ENCODE data around the gene QRSL1. TPM values are rescaled to one million over a fixed set of nuclear protein-coding genes. Genes with fewer than 3 reads are reported as not detected.
"Not testable (repeated sequence)": the region's sequence is repeated elsewhere in the genome, so short reads cannot be mapped to it uniquely, and the experiment has no call there.

QRSL1 gene, protein sequence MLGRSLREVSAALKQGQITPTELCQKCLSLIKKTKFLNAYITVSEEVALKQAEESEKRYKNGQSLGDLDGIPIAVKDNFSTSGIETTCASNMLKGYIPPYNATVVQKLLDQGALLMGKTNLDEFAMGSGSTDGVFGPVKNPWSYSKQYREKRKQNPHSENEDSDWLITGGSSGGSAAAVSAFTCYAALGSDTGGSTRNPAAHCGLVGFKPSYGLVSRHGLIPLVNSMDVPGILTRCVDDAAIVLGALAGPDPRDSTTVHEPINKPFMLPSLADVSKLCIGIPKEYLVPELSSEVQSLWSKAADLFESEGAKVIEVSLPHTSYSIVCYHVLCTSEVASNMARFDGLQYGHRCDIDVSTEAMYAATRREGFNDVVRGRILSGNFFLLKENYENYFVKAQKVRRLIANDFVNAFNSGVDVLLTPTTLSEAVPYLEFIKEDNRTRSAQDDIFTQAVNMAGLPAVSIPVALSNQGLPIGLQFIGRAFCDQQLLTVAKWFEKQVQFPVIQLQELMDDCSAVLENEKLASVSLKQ
- total RNA-seq: 10 to 100 TPM in 3 of 4 donors, 1 to 10 TPM in 1; 2.4 to 17.3 (median 12.6) TPM

DNA sequence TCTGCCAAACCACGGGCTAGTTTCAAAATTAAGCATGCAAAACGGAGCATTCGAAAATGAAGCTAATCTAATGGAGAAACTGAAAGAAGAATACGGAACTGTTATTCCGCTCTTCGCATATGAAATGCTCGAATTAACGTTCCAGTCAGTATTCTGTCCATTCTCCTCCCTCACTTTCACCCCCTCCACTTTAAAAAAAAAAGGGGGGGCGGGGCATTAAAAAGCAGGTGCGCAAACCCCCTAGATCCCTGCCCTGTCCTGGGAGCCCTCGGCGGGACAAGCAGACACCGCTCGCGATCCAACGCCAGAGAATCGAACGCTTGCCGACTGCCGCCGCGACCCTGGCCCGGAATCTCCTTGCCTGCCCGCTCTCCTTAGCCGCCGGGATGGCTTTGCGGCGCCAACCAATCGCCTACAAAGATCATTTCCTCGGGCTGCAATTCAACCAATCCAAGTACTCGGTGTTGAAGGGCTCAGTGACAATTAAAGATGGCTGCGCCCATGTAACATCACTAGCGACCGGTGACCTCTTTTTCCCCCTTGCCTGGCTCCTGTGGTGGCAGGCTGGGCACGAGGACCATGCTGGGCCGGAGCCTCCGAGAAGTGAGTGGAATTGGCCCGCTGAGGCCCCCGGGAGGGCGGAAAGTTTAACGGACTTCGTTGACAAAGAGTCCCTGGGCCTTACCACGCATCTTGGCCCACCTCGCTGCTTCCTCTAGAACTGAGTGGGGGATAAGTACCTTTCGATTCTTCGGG, at the start of gene QRSL1, which contains the start of gene RTN4IP1:
Gene QRSL1, plus strand, starts transcription at position 476 of the 756 bp plus-strand sequence. Its CDS starts 104 bp downstream, at position 580.
Gene RTN4IP1, minus strand, starts transcription at position 396 of the 756 bp plus-strand sequence. CDS start 477 bp downstream, outside the sequence.
- H3K36me3 ChIP-seq: no peaks in the 10 kb centered on the region
- H3K27ac ChIP-seq: peak within 1 kb of the TSS; percentile 76 to 87 (median 81)
- in situ Hi-C loops (cut with MboI; ENCODE audit: low pct_ligation_motif_present in 1 of 4, low pct_unique_long_range_greater_than_20kb in 1 of 4, low sequenced_read_pairs in 3 of 4): no loop called here
- H3K9me3 ChIP-seq: no peaks in the 10 kb centered on the region
- peaks cover 8 to 21% (median 14%) of the 10 kb centered on the region in 4 donors for H3K4me1 ChIP-seq
- peak within 1 kb of the TSS; percentile 41 to 74 (median 56) for H3K4me3 ChIP-seq
- DNase-seq: peak; percentile 89
- intact Hi-C loops (cut with DNase I; ENCODE audit: low total_unique reads): no loop called here
- WGBS, 2 donors (ENCODE audit: low coverage in 1 of 2): 1 to 3% methylated on average over 10 to 46 of the region's 46 CpGs
- H3K27me3 ChIP-seq: no peaks in the 10 kb centered on the region
- peak; percentile 66 to 84 (median 72) for TF ChIP-seq POLR2AphosphoS5 (IDR thresholded peaks at IDR 0.05)
- no peak for TF ChIP-seq EP300 (IDR thresholded peaks at IDR 0.05; ENCODE audit: low read depth)
- TF ChIP-seq POLR2A (IDR thresholded peaks at IDR 0.05): peak; percentile 70
- TF ChIP-seq, protein P1, sequence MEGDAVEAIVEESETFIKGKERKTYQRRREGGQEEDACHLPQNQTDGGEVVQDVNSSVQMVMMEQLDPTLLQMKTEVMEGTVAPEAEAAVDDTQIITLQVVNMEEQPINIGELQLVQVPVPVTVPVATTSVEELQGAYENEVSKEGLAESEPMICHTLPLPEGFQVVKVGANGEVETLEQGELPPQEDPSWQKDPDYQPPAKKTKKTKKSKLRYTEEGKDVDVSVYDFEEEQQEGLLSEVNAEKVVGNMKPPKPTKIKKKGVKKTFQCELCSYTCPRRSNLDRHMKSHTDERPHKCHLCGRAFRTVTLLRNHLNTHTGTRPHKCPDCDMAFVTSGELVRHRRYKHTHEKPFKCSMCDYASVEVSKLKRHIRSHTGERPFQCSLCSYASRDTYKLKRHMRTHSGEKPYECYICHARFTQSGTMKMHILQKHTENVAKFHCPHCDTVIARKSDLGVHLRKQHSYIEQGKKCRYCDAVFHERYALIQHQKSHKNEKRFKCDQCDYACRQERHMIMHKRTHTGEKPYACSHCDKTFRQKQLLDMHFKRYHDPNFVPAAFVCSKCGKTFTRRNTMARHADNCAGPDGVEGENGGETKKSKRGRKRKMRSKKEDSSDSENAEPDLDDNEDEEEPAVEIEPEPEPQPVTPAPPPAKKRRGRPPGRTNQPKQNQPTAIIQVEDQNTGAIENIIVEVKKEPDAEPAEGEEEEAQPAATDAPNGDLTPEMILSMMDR (IDR thresholded peaks at IDR 0.05): no peak

DNA sequence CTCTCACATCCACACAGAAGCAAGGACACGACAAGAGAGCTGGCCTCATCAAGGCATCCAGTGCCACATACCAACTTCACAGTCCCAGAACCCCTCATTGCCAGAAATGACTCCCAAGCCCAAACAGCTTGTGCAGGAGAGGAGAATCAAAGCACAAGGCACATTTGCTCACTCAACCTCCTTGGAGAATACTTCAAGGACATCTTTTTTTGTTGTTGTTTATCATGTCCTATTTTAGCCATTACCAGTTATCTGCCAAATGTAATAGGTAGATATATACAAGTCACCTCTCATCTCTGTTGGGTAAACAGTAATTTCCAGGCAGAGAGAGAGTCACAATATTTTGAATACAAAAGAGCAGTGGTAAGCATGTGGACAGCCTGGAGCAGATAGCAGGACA, 47.9 kb upstream of the QRSL1 start:
- no peaks in the 10 kb centered on the region for H3K36me3 ChIP-seq
- H3K27ac ChIP-seq: no peak overlapping the region
- H3K9me3 ChIP-seq: no peaks in the 10 kb centered on the region
- in situ Hi-C loops (cut with MboI; ENCODE audit: low pct_ligation_motif_present in 1 of 4, low pct_unique_long_range_greater_than_20kb in 1 of 4, low sequenced_read_pairs in 3 of 4) (no loop called here), intact Hi-C loops (cut with DNase I; ENCODE audit: low total_unique reads) (no loop called here)
- no peak for DNase-seq
- H3K4me1 ChIP-seq: no peaks in the 10 kb centered on the region
- no peaks in the 10 kb centered on the region for H3K27me3 ChIP-seq
- TF ChIP-seq EP300 (IDR thresholded peaks at IDR 0.05; ENCODE audit: low read depth): no peak
- TF ChIP-seq POLR2AphosphoS5 (IDR thresholded peaks at IDR 0.05): no peak
- TF ChIP-seq, protein P1 (IDR thresholded peaks at IDR 0.05): no peak
- TF ChIP-seq POLR2A (IDR thresholded peaks at IDR 0.05): no peak
- H3K4me3 ChIP-seq: no peak overlapping the region
- 92 to 100% methylated on average over 1 of the region's 1 CpG for WGBS, 2 donors (ENCODE audit: low coverage in 1 of 2)

DNA sequence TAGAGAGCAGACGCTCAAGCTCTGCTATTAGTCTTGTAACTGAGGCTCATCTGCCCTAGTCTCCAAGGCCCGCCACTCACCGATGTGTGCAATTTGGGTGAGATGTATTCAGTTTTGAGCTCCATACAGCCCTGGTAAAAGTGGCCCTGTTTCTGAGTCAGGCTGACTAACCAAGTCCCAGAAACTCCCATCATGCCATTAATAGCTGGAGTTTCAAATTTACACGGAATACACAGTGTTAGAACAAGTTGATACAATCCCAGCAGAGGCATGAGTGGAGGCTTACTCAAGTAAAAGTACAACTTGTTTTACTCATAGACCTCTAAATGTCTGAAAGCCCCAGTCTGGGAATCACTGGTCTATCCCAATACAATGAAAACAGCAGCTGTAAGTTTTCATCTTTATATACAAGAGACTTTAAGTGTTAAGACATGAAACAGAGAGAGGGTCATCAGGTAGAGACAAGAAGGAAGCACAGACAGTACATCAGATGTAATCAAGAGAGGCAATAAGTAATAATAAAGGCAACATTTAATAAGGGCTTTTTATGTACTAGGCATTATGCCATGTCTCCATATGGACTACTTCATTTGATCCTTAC, 42.5 kb upstream of the QRSL1 start:
- in situ Hi-C loops (cut with MboI; ENCODE audit: low pct_ligation_motif_present in 1 of 4, low pct_unique_long_range_greater_than_20kb in 1 of 4, low sequenced_read_pairs in 3 of 4): no loop called here

DNA sequence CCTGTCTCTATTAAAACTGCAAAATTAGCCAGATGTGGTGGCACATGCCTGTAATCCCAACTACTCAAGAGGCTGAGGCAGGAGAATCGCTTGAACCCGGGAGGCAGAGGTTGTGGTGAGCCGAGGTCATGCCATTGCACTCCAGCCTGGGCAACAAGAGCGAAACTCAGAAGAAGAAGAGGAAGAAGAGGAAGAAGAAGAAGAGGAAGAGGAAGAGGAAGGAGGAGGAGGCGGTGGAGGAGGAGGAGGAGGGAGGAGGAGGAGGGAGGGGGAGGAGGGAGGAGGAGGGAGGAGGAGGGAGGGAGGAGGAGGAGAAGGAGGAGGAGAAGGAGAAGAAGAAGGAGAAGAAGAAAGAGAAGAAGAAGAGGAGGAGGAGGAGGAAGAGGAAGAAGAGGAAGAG, 40.4 kb upstream of the QRSL1 start:
- H3K4me3 ChIP-seq; H3K27me3 ChIP-seq; H3K27ac ChIP-seq; H3K36me3 ChIP-seq; in situ Hi-C loops (cut with MboI; ENCODE audit: low pct_ligation_motif_present in 1 of 4, low pct_unique_long_range_greater_than_20kb in 1 of 4, low sequenced_read_pairs in 3 of 4); H3K9me3 ChIP-seq; intact Hi-C loops (cut with DNase I; ENCODE audit: low total_unique reads); H3K4me1 ChIP-seq; DNase-seq: not testable (repeated sequence)
- WGBS, 2 donors (ENCODE audit: low coverage in 1 of 2): 81% methylated on average over 4 of the region's 5 CpGs; no CpG with 5 or more reads in 1 of the 2 donors

More for the DNA sequence above, 42.5 kb upstream of the QRSL1 start:
- DNase-seq: no peak
- Histone ChIP-seq H3K36me3 (peaks cover 0 to 3% (median 0%) of the 10 kb centered on the region in 4 donors), H3K27me3 (no peaks in the 10 kb centered on the region), H3K4me3 (no peak overlapping the region), H3K27ac (no peak overlapping the region), H3K9me3 (no peaks in the 10 kb centered on the region), H3K4me1 (no peaks in the 10 kb centered on the region)
- 90 to 95% methylated on average over 2 to 4 of the region's 4 CpGs for WGBS, 2 donors (ENCODE audit: low coverage in 1 of 2)
- TF ChIP-seq EP300 (IDR thresholded peaks at IDR 0.05; ENCODE audit: low read depth) (no peak), POLR2A (IDR thresholded peaks at IDR 0.05) (no peak), POLR2AphosphoS5 (IDR thresholded peaks at IDR 0.05) (no peak)
- TF ChIP-seq, protein P1 (IDR thresholded peaks at IDR 0.05): no peak
- intact Hi-C loops (cut with DNase I; ENCODE audit: low total_unique reads): no loop called here
